Lower lobe of right lung (tissue), 2 donors: Measurements from ENCODE around the gene PALLD. TPM values are rescaled to one million over a fixed set of nuclear protein-coding genes. Genes with fewer than 3 reads are reported as not detected.

ENCODE experiments used
- ATAC-seq, 2 donors: fragments of 200-7000 bp; cut with Tn5 transposase; one replicate each; pipeline ENCODE4 v1.9.1; 2020 to 2022; ENCODE audit warnings: mild to moderate bottlenecking in 2 of 2, moderate library complexity in 2 of 2
- DNase-seq: peaks from one replicate; pipeline ENCODE4 v3.0.0-alpha.2; 2020
- H3K27ac ChIP-seq: fragments of 200-600 bp; one replicate; pipeline ENCODE4 v1.8.0; 2022
- H3K27me3 ChIP-seq: fragments of 200-600 bp; one replicate; pipeline ENCODE4 v1.8.0; 2022; ENCODE audit warnings: low read depth
- H3K36me3 ChIP-seq: fragments of 200-600 bp; one replicate; pipeline ENCODE4 v1.8.0; 2022; ENCODE audit warnings: mild to moderate bottlenecking
- H3K4me1 ChIP-seq: fragments of 200-600 bp; one replicate; pipeline ENCODE4 v1.8.0; 2022
- H3K4me3 ChIP-seq: fragments of 200-600 bp; one replicate; pipeline ENCODE4 v1.8.0; 2022; ENCODE audit warnings: mild to moderate bottlenecking
- H3K9me3 ChIP-seq: fragments of 200-600 bp; one replicate; pipeline ENCODE4 v1.8.0; 2022
- intact Hi-C: fragments of 100-400 bp; cut with DNase I; formaldehyde crosslinking; loops from one replicate; pipeline ENCODE4 v1.11.0; 2022
- total RNA-seq: library from RNA; stranded (reverse); fragmentation: NEBNext Ultra II Directional; extraction: Animal tissue kit (Norgen Biotek cat#: 25700); gene quantifications from one replicate; pipeline ENCODE4 v1.2.1, GENCODE V29; 2021
- TF ChIP-seq, protein P1 (sequence below): fragments of 200-600 bp; IDR thresholded peaks from one replicate; pipeline ENCODE4 v1.8.0; 2022; ENCODE audit warnings: antibody characterized with exemption, mild to moderate bottlenecking
- donor health status: DM: no; HTN: yes; CAD: no; lungs with severe emphysema.

The PALLD gene
- total RNA-seq, 1 donor from 2014 or later = 91.9 TPM

DNA sequence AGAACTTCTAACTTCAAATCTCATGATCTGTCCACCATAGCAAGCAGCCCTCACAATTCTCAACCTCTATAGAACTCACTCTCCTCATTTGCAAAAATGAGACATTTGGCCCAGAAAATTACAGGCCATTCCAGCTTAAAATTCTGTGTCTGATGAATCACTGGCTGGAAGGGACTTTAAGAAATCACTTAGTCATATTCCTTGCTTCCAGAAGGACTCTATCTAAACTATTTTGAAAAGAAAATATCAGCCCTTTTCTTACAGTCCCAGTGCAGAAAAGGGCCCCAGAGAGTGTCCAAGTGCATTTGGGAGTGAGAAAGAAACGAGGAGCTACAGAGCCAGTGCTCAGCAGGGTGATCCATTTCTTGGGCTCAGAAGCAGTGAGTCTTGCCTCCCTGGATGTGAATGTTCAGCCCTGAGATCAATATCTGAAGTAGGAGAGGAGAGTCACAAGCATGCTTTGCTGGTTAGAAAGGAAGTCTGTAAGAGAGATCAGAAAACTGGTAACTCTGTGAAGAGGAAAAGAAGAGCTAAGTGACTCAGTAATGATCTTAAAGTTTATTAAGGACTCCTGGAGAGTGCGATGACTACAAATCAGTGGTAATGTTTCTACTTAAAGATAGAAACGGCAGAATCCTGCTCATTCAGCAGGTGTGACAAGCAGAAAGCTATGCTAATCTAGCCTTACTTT, 139.8 kb downstream of the PALLD start:
- Histone ChIP-seq H3K27ac (peak overlapping the region; percentile 18), H3K27me3 (no peaks in the 10 kb centered on the region), H3K9me3 (no peaks in the 10 kb centered on the region), H3K4me1 (peaks cover 20% of the 10 kb centered on the region), H3K36me3 (no peaks in the 10 kb centered on the region), H3K4me3 (no peak overlapping the region)
- TF ChIP-seq, protein P1, sequence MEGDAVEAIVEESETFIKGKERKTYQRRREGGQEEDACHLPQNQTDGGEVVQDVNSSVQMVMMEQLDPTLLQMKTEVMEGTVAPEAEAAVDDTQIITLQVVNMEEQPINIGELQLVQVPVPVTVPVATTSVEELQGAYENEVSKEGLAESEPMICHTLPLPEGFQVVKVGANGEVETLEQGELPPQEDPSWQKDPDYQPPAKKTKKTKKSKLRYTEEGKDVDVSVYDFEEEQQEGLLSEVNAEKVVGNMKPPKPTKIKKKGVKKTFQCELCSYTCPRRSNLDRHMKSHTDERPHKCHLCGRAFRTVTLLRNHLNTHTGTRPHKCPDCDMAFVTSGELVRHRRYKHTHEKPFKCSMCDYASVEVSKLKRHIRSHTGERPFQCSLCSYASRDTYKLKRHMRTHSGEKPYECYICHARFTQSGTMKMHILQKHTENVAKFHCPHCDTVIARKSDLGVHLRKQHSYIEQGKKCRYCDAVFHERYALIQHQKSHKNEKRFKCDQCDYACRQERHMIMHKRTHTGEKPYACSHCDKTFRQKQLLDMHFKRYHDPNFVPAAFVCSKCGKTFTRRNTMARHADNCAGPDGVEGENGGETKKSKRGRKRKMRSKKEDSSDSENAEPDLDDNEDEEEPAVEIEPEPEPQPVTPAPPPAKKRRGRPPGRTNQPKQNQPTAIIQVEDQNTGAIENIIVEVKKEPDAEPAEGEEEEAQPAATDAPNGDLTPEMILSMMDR = no peak
- no peak for ATAC-seq
- no peak for DNase-seq
- intact Hi-C loops = no loop called here

DNA sequence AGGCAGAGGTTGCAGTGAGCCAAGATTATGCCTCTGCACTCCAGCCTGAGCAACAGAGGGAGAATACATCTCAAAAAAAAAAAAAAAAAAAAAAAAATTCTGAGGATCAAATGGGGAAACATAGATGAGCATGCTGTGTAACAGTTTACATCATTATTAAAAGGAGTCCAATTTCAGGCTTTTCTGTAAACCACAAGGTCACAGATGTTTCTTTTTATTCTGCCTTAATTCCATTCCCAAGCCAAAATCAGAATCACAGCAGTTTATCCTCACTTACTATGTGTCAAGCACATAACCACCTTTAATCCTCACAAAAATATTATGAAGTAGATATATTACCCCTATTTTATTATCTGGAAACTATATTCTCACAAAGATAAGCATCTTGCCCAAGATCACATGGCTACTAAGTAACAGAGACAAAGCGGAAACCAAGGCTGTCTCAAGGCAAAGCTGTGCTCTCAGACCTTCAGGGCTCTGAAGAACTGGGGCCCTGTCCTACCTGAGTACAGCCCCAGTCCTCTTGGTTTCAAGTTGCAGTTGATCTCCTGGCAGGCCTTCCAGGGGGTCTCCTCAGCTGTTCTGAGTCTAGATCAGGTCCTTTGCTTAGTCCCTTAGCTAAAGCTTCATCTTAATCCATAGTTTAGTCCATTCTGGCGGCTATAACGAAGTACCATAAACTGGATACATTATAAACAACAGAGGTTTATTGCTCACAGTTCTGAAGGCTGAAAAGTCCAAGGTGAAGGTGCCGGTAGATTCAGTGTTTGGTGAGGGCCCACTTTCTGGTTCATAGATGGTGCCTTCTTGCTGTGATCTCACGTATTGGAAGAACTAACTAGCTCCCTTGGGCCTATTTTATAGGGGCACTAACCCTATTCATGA, 141.3 kb downstream of the PALLD start:
- ATAC-seq = no peak
- intact Hi-C loops = no loop called here

DNA sequence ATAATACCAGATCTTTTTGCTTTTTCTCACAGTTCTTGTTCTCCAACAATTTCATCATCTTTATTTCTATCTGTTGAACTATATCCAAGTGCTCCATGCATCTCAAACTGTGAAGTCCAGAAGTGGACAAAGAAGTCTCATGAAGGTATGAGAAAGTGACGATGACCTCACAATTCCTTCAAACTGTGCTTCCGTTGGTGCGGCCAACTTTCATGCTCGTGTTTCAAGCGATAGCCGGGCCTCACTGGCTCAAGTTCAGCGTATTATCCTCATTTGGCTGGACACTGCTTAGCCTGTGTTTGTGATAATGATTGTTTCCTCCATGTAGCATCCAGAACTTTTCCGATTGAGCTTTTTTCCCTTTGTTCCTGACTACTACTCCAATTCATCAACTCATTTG, 143.1 kb downstream of the PALLD start:
- intact Hi-C loops = no loop called here
- DNase-seq = no peak

More for the DNA sequence above, 141.3 kb downstream of the PALLD start:
- TF ChIP-seq, protein P1 = no peak
- Histone ChIP-seq H3K27ac (no peak overlapping the region), H3K36me3 (no peaks in the 10 kb centered on the region), H3K9me3 (no peaks in the 10 kb centered on the region), H3K4me1 (peaks cover 12% of the 10 kb centered on the region), H3K4me3 (no peak overlapping the region), H3K27me3 (no peaks in the 10 kb centered on the region)
- DNase-seq = no peak

DNA sequence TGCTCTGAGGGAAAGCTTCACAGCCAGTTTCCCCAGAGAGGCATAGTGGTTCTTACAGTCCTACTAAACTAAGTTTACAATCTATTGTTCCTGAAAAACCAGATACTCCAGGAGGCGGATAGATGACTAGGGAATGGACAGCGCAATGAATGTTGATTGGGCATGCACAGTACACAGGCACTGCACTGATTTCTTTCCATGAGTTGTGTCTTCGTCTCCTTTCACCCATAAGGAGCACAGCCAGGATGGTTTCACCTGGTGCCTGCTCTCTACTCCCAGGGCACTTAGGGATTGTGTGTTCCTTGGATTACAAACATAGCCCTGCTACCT, 144.9 kb downstream of the PALLD start:
- H3K27ac ChIP-seq = no peak overlapping the region
- no peak for ATAC-seq

More for the DNA sequence above, 143.1 kb downstream of the PALLD start:
- H3K4me3 ChIP-seq = no peak overlapping the region
- TF ChIP-seq, protein P1 = no peak
- H3K9me3 ChIP-seq = no peaks in the 10 kb centered on the region
- no peaks in the 10 kb centered on the region for H3K36me3 ChIP-seq
- no peaks in the 10 kb centered on the region for H3K27me3 ChIP-seq
- H3K27ac ChIP-seq = peak overlapping the region; percentile 18
- H3K4me1 ChIP-seq = peaks cover 8% of the 10 kb centered on the region
- ATAC-seq = no peak

DNA sequence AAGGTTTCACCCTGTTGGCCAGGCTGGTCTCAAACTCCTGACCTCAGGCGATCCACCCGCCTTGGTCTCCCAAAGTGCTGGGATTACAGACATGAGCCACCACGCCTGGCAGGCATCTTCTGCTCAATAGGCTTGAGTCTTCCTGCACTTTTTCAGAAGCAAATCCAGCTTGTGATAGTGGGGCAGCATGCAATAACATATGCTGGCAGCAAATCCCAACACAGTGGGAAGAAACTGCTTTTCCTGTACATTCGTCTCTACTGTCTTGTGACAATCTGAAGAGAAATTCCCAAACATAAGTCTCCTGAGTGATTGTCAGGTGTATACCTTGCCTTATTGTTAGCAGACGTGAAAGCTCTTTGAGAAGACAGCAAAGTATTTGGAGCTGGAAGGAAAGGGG, 145.7 kb downstream of the PALLD start:
- Histone ChIP-seq H3K4me1 (peaks cover 3% of the 10 kb centered on the region), H3K9me3 (no peaks in the 10 kb centered on the region), H3K4me3 (no peak overlapping the region), H3K36me3 (no peaks in the 10 kb centered on the region), H3K27me3 (no peaks in the 10 kb centered on the region), H3K27ac (no peak overlapping the region)
- DNase-seq = no peak
- intact Hi-C loops = no loop called here
- ATAC-seq = no peak
- TF ChIP-seq, protein P1 = no peak

More for the DNA sequence above, 144.9 kb downstream of the PALLD start:
- Histone ChIP-seq H3K36me3 (no peaks in the 10 kb centered on the region), H3K4me3 (no peak overlapping the region), H3K4me1 (peaks cover 6% of the 10 kb centered on the region), H3K27me3 (no peaks in the 10 kb centered on the region), H3K9me3 (no peaks in the 10 kb centered on the region)
- TF ChIP-seq, protein P1 = no peak
- intact Hi-C loops = no loop called here
- DNase-seq = no peak
